Suprapubic skin (tissue), 3 donors: ENCODE results near the gene METRNL.

Experiments used
- POLR2AphosphoS5 ChIP-seq, 3 donors: sonication (generic); formaldehyde crosslinking; IDR thresholded peaks; one replicate each; pipeline ENCODE4 v1.6.1; 2017; ENCODE audit warnings: antibody characterized with exemption in 3 of 3
- TF ChIP-seq, protein P1 (sequence below), 2 donors: fragments of 200-600 bp in 1 of 2; fragments of 450-650 bp in 1 of 2; sonication (generic) in 1 of 2; IDR thresholded peaks; one replicate each; pipeline ENCODE4 v1.5.1; 2016 to 2019; ENCODE audit warnings: antibody characterized with exemption in 2 of 2, mild to moderate bottlenecking in 1 of 2, moderate library complexity in 1 of 2

DNA sequence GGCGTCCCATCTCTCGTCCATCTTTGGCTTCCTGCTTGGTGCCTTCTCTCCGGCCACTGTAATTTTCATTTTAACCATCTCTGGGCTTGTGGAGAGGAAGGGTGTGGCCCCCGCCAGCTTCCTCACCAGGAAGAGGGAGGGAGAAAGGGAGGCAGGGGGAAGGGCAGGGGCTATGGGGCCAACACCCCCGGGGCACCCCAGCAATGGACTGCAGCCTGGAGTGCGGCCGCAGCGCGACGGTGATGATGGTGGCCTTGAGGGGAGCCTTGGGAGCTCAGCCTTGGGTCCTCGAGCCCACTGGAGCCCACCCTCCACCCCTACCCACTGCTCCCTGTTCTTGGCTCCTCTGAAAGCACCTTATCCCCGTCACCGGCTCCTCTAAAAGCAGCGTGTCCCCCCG is 9.5 kb downstream of the METRNL start:
- TF ChIP-seq, protein P1, sequence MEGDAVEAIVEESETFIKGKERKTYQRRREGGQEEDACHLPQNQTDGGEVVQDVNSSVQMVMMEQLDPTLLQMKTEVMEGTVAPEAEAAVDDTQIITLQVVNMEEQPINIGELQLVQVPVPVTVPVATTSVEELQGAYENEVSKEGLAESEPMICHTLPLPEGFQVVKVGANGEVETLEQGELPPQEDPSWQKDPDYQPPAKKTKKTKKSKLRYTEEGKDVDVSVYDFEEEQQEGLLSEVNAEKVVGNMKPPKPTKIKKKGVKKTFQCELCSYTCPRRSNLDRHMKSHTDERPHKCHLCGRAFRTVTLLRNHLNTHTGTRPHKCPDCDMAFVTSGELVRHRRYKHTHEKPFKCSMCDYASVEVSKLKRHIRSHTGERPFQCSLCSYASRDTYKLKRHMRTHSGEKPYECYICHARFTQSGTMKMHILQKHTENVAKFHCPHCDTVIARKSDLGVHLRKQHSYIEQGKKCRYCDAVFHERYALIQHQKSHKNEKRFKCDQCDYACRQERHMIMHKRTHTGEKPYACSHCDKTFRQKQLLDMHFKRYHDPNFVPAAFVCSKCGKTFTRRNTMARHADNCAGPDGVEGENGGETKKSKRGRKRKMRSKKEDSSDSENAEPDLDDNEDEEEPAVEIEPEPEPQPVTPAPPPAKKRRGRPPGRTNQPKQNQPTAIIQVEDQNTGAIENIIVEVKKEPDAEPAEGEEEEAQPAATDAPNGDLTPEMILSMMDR (IDR thresholded peaks at IDR 0.05), result no peak
- no peak for TF ChIP-seq POLR2AphosphoS5 (IDR thresholded peaks at IDR 0.05)
